ENCODE results near the gene USP48. TPM values are rescaled to one million over a fixed set of nuclear protein-coding genes. Genes with fewer than 3 reads are reported as not detected.

USP48 gene
- total and polyA plus RNA-seq, 2 of the 13 experiments (the other 11 are each of a cell fraction or from before 2014, with no cell fraction given) = 30.4 to 30.7 TPM

- peak; percentile 74 for TF ChIP-seq MYPOP (CRISPR knock-in tag; IDR thresholded peaks at IDR 0.05)
- no peak for TF ChIP-seq ZNF496 (CRISPR knock-in tag; IDR thresholded peaks at IDR 0.05; ENCODE audit: insufficient replicate concordance)
- no peak for TF ChIP-seq PAXIP1 (CRISPR knock-in tag; conservative IDR thresholded peaks at IDR 0.05)
- TF ChIP-seq DDIT3 (CRISPR knock-in tag; IDR thresholded peaks at IDR 0.05) = no peak
- peak; percentile 2; the same call in 1 of the 2 replicates for TF ChIP-seq ZNF580 (CRISPR knock-in tag; IDR thresholded peaks at IDR 0.05; ENCODE audit: borderline replicate concordance, low read depth)
- no peak for TF ChIP-seq ATF3 (CRISPR knock-in tag; IDR thresholded peaks at IDR 0.05)
- no peak for TF ChIP-seq IRF2 (CRISPR knock-in tag; IDR thresholded peaks at IDR 0.05)
- no peak for TF ChIP-seq TCF12 (IDR thresholded peaks at IDR 0.05)
- no peak for TF ChIP-seq TCF12 (CRISPR knock-in tag; IDR thresholded peaks at IDR 0.05)
- peak; percentile 50; the same call in 1 of the 2 replicates for TF ChIP-seq FOXO1 (CRISPR knock-in tag; IDR thresholded peaks at IDR 0.05)
- no peak; the same call in 1 of the 2 replicates for TF ChIP-seq ZNF230 (CRISPR knock-in tag; IDR thresholded peaks at IDR 0.05)
- TF ChIP-seq ZNF318 (CRISPR knock-in tag; IDR thresholded peaks at IDR 0.05) = no peak
- TF ChIP-seq TBX3 (IDR thresholded peaks at IDR 0.05; ENCODE audit: borderline replicate concordance) = no peak
- TF ChIP-seq ZZZ3 (CRISPR knock-in tag; IDR thresholded peaks at IDR 0.05; ENCODE audit: borderline replicate concordance) = no peak
- no peak for TF ChIP-seq FOXA3 (CRISPR knock-in tag; IDR thresholded peaks at IDR 0.05)
- TF ChIP-seq HMGA1 (CRISPR knock-in tag; conservative IDR thresholded peaks at IDR 0.05) = no peak
These were observed 541 bp downstream of the USP48 start (continued) for GRCh38 chr1:21782349-21782867.
